ENCODE results near the gene HSFX2. TPM values are rescaled to one million over a fixed set of nuclear protein-coding genes. Genes with fewer than 3 reads are reported as not detected.

HSFX2 gene
- polyA plus RNA-seq, 1 experiment, result not detected

- ChIA-PET POLR2A (no interaction called here), CTCF (no interaction called here)
- no peak for TF ChIP-seq CTCF (IDR thresholded peaks at IDR 0.05; ENCODE audit: low read depth, low read length)
- Histone ChIP-seq H3K9me3 (ENCODE audit: control insufficient read depth, insufficient read depth, low read length) (no peaks in the 10 kb centered on the region), H3K27ac (ENCODE audit: low read depth, low read length) (no peak overlapping the region), H3K27me3 (ENCODE audit: control insufficient read depth, insufficient read depth, low read length) (no peaks in the 10 kb centered on the region), H3K4me3 (ENCODE audit: low read depth, low read length) (no peak overlapping the region)
- DNase-seq (ENCODE audit: low read depth, low spot score), result no peak
Observed at GRCh38 chrX:149572743-149573142, 22.4 kb downstream of the HSFX2 start.

GRCh38 chrX:149571770-149572169 is 23.3 kb downstream of the HSFX2 start:
- Histone ChIP-seq H3K4me3 (ENCODE audit: low read depth, low read length) (no peak overlapping the region), H3K9me3 (ENCODE audit: control insufficient read depth, insufficient read depth, low read length) (no peaks in the 10 kb centered on the region), H3K27me3 (ENCODE audit: control insufficient read depth, insufficient read depth, low read length) (no peaks in the 10 kb centered on the region), H3K27ac (ENCODE audit: low read depth, low read length) (no peak overlapping the region)
- no peak for DNase-seq (ENCODE audit: low read depth, low spot score)
- no peak for TF ChIP-seq CTCF (IDR thresholded peaks at IDR 0.05; ENCODE audit: low read depth, low read length)
- ChIA-PET CTCF (no interaction called here), POLR2A (no interaction called here)

GRCh38 chrX:149570668-149571067 is 24.4 kb downstream of the HSFX2 start:
- Histone ChIP-seq H3K9me3 (ENCODE audit: control insufficient read depth, insufficient read depth, low read length) (no peaks in the 10 kb centered on the region), H3K27me3 (ENCODE audit: control insufficient read depth, insufficient read depth, low read length) (no peaks in the 10 kb centered on the region), H3K27ac (ENCODE audit: low read depth, low read length) (no peak overlapping the region), H3K4me3 (ENCODE audit: low read depth, low read length) (no peak overlapping the region)
- ChIA-PET POLR2A (interaction anchor here (0.8 kb wide), 1 partner anchor 30 kb away, joined by 4 read pairs; the partner anchor contains the start of gene EOLA1), CTCF (no interaction called here)
- DNase-seq (ENCODE audit: low read depth, low spot score), result peak; percentile 37
- TF ChIP-seq CTCF (IDR thresholded peaks at IDR 0.05; ENCODE audit: low read depth, low read length), result no peak

GRCh38 chrX:149569770-149570169 is 25.3 kb downstream of the HSFX2 start:
- no peak for TF ChIP-seq CTCF (IDR thresholded peaks at IDR 0.05; ENCODE audit: low read depth, low read length)
- POLR2A ChIA-PET, result no interaction called here
- no peaks in the 10 kb centered on the region for H3K9me3 ChIP-seq (ENCODE audit: control insufficient read depth, insufficient read depth, low read length)
- no peaks in the 10 kb centered on the region for H3K27me3 ChIP-seq (ENCODE audit: control insufficient read depth, insufficient read depth, low read length)
- H3K4me3 ChIP-seq (ENCODE audit: low read depth, low read length), result no peak overlapping the region
- no peak for DNase-seq (ENCODE audit: low read depth, low spot score)
- CTCF ChIA-PET, result no interaction called here
- no peak overlapping the region for H3K27ac ChIP-seq (ENCODE audit: low read depth, low read length)

- Histone ChIP-seq H3K9me3 (ENCODE audit: control insufficient read depth, insufficient read depth, low read length) (no peaks in the 10 kb centered on the region), H3K27ac (ENCODE audit: low read depth, low read length) (no peak overlapping the region), H3K27me3 (ENCODE audit: control insufficient read depth, insufficient read depth, low read length) (no peaks in the 10 kb centered on the region), H3K4me3 (ENCODE audit: low read depth, low read length) (no peak overlapping the region)
- no peak for DNase-seq (ENCODE audit: low read depth, low spot score)
- POLR2A ChIA-PET, result no interaction called here
- TF ChIP-seq CTCF (IDR thresholded peaks at IDR 0.05; ENCODE audit: low read depth, low read length), result no peak
- CTCF ChIA-PET, result interaction anchor here (0.9 kb wide), 1 partner anchor 57 kb away, joined by 3 read pairs; no protein-coding TSS in a partner anchor
Observed at GRCh38 chrX:149568701-149569296, 26.3 kb downstream of the HSFX2 start.
